ENCODE results near the gene DTX3. TPM values are rescaled to one million over a fixed set of nuclear protein-coding genes. Genes with fewer than 3 reads are reported as not detected.
A peak's percentile ranks its signal among the peaks of the same experiment; 100 is the strongest.

The DTX3 gene
- total and polyA plus RNA-seq, 2 of the 13 experiments (the other 11 are each of a cell fraction or from before 2014, with no cell fraction given): 9.0 to 27.2 TPM

DNA sequence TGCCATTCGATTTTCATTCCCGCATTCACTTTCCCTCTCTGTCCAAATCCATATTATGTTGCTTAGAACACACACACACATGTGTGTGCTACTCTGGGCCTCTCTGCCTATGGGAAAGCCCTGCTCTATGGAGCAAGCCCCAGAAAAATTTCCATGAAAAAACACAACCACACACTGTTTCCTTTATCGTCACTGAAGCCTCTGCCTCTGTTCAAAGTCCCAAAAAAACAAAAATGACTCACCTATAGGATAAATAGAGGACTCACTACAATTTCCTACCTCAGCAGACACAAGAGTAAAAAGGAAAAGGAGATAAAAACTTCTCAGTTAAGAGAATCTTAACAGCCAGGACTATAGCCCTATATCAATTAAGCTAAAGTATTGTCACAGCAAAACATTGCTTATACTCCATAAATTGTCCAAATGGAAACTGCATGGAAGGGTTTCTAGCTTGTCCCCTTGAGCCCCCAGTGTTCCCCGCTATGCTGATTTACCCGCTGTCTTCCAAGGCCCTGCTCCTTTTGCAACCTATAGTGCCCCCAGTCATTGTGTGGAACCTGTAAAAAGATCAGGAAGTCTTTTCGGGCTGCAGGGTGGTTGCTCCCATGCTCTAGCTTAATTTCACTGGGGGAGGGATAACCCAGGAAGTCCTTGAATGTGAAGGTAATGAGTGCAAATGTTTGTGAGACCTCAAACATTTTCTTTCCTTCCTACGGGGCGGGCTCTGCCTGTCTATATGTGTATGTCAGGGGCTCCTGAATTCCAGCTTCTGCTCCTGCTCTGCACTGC is 24.8 kb upstream of the DTX3 start (continued):
- TF ChIP-seq, protein P1, sequence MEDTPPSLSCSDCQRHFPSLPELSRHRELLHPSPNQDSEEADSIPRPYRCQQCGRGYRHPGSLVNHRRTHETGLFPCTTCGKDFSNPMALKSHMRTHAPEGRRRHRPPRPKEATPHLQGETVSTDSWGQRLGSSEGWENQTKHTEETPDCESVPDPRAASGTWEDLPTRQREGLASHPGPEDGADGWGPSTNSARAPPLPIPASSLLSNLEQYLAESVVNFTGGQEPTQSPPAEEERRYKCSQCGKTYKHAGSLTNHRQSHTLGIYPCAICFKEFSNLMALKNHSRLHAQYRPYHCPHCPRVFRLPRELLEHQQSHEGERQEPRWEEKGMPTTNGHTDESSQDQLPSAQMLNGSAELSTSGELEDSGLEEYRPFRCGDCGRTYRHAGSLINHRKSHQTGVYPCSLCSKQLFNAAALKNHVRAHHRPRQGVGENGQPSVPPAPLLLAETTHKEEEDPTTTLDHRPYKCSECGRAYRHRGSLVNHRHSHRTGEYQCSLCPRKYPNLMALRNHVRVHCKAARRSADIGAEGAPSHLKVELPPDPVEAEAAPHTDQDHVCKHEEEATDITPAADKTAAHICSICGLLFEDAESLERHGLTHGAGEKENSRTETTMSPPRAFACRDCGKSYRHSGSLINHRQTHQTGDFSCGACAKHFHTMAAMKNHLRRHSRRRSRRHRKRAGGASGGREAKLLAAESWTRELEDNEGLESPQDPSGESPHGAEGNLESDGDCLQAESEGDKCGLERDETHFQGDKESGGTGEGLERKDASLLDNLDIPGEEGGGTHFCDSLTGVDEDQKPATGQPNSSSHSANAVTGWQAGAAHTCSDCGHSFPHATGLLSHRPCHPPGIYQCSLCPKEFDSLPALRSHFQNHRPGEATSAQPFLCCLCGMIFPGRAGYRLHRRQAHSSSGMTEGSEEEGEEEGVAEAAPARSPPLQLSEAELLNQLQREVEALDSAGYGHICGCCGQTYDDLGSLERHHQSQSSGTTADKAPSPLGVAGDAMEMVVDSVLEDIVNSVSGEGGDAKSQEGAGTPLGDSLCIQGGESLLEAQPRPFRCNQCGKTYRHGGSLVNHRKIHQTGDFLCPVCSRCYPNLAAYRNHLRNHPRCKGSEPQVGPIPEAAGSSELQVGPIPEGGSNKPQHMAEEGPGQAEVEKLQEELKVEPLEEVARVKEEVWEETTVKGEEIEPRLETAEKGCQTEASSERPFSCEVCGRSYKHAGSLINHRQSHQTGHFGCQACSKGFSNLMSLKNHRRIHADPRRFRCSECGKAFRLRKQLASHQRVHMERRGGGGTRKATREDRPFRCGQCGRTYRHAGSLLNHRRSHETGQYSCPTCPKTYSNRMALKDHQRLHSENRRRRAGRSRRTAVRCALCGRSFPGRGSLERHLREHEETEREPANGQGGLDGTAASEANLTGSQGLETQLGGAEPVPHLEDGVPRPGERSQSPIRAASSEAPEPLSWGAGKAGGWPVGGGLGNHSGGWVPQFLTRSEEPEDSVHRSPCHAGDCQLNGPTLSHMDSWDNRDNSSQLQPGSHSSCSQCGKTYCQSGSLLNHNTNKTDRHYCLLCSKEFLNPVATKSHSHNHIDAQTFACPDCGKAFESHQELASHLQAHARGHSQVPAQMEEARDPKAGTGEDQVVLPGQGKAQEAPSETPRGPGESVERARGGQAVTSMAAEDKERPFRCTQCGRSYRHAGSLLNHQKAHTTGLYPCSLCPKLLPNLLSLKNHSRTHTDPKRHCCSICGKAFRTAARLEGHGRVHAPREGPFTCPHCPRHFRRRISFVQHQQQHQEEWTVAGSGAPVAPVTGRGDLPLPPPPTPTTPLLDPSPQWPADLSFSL (CRISPR knock-in tag; IDR thresholded peaks at IDR 0.05): peak; percentile 88
- no peak for TF ChIP-seq GABPB1 (CRISPR knock-in tag; IDR thresholded peaks at IDR 0.05)
- no peak for TF ChIP-seq ARNT (IDR thresholded peaks at IDR 0.05)
- no peak for TF ChIP-seq NBN (conservative IDR thresholded peaks at IDR 0.05)
- TF ChIP-seq ZNF367 (CRISPR knock-in tag; IDR thresholded peaks at IDR 0.05; ENCODE audit: borderline replicate concordance): no peak
- TF ChIP-seq FOXK1 (CRISPR knock-in tag; IDR thresholded peaks at IDR 0.05; ENCODE audit: borderline replicate concordance, low read depth): no peak
- TF ChIP-seq, protein P2, sequence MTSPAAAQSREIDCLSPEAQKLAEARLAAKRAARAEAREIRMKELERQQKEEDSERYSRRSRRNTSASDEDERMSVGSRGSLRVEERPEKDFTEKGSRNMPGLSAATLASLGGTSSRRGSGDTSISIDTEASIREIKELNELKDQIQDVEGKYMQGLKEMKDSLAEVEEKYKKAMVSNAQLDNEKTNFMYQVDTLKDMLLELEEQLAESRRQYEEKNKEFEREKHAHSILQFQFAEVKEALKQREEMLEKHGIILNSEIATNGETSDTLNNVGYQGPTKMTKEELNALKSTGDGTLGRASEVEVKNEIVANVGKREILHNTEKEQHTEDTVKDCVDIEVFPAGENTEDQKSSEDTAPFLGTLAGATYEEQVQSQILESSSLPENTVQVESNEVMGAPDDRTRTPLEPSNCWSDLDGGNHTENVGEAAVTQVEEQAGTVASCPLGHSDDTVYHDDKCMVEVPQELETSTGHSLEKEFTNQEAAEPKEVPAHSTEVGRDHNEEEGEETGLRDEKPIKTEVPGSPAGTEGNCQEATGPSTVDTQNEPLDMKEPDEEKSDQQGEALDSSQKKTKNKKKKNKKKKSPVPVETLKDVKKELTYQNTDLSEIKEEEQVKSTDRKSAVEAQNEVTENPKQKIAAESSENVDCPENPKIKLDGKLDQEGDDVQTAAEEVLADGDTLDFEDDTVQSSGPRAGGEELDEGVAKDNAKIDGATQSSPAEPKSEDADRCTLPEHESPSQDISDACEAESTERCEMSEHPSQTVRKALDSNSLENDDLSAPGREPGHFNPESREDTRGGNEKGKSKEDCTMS (CRISPR knock-in tag; conservative IDR thresholded peaks at IDR 0.05): no peak
- TF ChIP-seq IKZF4 (CRISPR knock-in tag; IDR thresholded peaks at IDR 0.05; ENCODE audit: borderline replicate concordance, low read depth, not compliant biosample characterization): no peak
- TF ChIP-seq SAP130 (CRISPR knock-in tag; IDR thresholded peaks at IDR 0.05; ENCODE audit: low read depth): peak; percentile 66
- TF ChIP-seq TMF1 (CRISPR knock-in tag; IDR thresholded peaks at IDR 0.05; ENCODE audit: low read depth): no peak
- no peak; the same call in 1 of the 2 replicates for TF ChIP-seq ZNF746 (CRISPR knock-in tag; IDR thresholded peaks at IDR 0.05)
- no peak for TF ChIP-seq HDAC6 (IDR thresholded peaks at IDR 0.05; ENCODE audit: low read depth, low read length)
- TF ChIP-seq ZNF773 (CRISPR knock-in tag; IDR thresholded peaks at IDR 0.05; ENCODE audit: borderline replicate concordance): no peak
- no peak for TF ChIP-seq GTF3A (CRISPR knock-in tag; conservative IDR thresholded peaks at IDR 0.05)
- TF ChIP-seq YEATS4 (CRISPR knock-in tag; IDR thresholded peaks at IDR 0.05; ENCODE audit: borderline replicate concordance): peak; percentile 7; the same call in 1 of the 2 replicates
- TF ChIP-seq, protein P3, sequence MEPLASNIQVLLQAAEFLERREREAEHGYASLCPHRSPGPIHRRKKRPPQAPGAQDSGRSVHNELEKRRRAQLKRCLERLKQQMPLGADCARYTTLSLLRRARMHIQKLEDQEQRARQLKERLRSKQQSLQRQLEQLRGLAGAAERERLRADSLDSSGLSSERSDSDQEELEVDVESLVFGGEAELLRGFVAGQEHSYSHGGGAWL (CRISPR knock-in tag; IDR thresholded peaks at IDR 0.05): no peak
- TF ChIP-seq, protein P4, sequence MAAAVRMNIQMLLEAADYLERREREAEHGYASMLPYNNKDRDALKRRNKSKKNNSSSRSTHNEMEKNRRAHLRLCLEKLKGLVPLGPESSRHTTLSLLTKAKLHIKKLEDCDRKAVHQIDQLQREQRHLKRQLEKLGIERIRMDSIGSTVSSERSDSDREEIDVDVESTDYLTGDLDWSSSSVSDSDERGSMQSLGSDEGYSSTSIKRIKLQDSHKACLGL (CRISPR knock-in tag; IDR thresholded peaks at IDR 0.05): no peak
- no peak for TF ChIP-seq NFE2L1 (CRISPR knock-in tag; IDR thresholded peaks at IDR 0.05; ENCODE audit: borderline replicate concordance)
- no peak for TF ChIP-seq ZNF160 (CRISPR knock-in tag; IDR thresholded peaks at IDR 0.05)
- no peak for TF ChIP-seq FLYWCH1 (CRISPR knock-in tag; IDR thresholded peaks at IDR 0.05)

Measured in HepG2 (cell line).